DOHH2 (cell line): ENCODE results near the gene METTL16.

Source experiments
- H3F3A ChIP-seq: fragments of 200-600 bp; sonication (generic), shearing (Covaris generic); 2 replicates; pipeline ENCODE4 v1.6.0; 2016; ENCODE audit warnings: antibody characterized with exemption, mild to moderate bottlenecking; ENCODE audit not compliant: control insufficient read depth, insufficient read depth
- H3K27ac ChIP-seq: fragments of 200-600 bp; sonication (generic); 2 replicates; pipeline ENCODE4 v1.5.1; 2014; ENCODE audit warnings: low read depth, mild to moderate bottlenecking, low read length, moderate library complexity
- H3K27me3 ChIP-seq: fragments of 200-600 bp; sonication (generic); 2 replicates; pipeline ENCODE4 v1.6.1; 2014; ENCODE audit warnings: mild to moderate bottlenecking, low read length, mixed read lengths; ENCODE audit not compliant: control insufficient read depth
- H3K36me3 ChIP-seq: fragments of 200-600 bp; sonication (generic); 2 replicates; pipeline ENCODE4 v1.6.1; 2014; ENCODE audit warnings: mild to moderate bottlenecking, low read length, moderate library complexity, mixed read lengths; ENCODE audit not compliant: control insufficient read depth
- H3K4me1 ChIP-seq: fragments of 200-600 bp; sonication (generic); 2 replicates; pipeline ENCODE4 v1.6.1; 2014; ENCODE audit warnings: mild to moderate bottlenecking, low read length, mixed read lengths; ENCODE audit not compliant: control insufficient read depth
- H3K4me2 ChIP-seq: fragments of 200-600 bp; sonication (generic); 2 replicates; pipeline ENCODE4 v1.6.0; 2014; ENCODE audit warnings: mild to moderate bottlenecking, low read length, moderate library complexity
- H3K4me3 ChIP-seq: fragments of 200-600 bp; sonication (generic); 2 replicates; pipeline ENCODE4 v1.5.1; 2014; ENCODE audit warnings: mild to moderate bottlenecking, low read length, mixed read lengths
- H3K79me2 ChIP-seq: fragments of 200-600 bp; sonication (generic); 2 replicates; pipeline ENCODE4 v1.6.1; 2014; ENCODE audit warnings: mild to moderate bottlenecking, low read length, mixed read lengths; ENCODE audit not compliant: control insufficient read depth
- H3K9me2 ChIP-seq: fragments of 200-600 bp; sonication (generic); replicated peaks from 2 replicates; pipeline ENCODE4 v1.6.1; 2014; ENCODE audit warnings: mild to moderate bottlenecking, low read length, mixed read lengths; ENCODE audit not compliant: control insufficient read depth
- H3K9me3 ChIP-seq: fragments of 200-600 bp; sonication (generic); 2 replicates; pipeline ENCODE4 v1.6.1; 2014; ENCODE audit warnings: antibody characterized with exemption, low read length, mixed read lengths; ENCODE audit not compliant: control insufficient read depth, insufficient read depth
- H4K20me1 ChIP-seq: fragments of 200-600 bp; sonication (generic); 2 replicates; pipeline ENCODE4 v1.6.0; 2014; ENCODE audit warnings: low read depth, mild to moderate bottlenecking, antibody characterized with exemption, low read length, moderate library complexity; ENCODE audit not compliant: control insufficient read depth, insufficient read depth
- EZH2phosphoT487 ChIP-seq: fragments of 200-600 bp; sonication (generic); IDR thresholded peaks from 2 replicates; pipeline ENCODE4 v1.6.1; 2017; ENCODE audit warnings: borderline replicate concordance, mild to moderate bottlenecking, antibody characterized with exemption, low read length, moderate library complexity, mixed read lengths
- TF ChIP-seq, protein P1 (sequence below): fragments of 200-600 bp; sonication (generic); IDR thresholded peaks from one replicate; pipeline ENCODE4 v1.5.1; 2014; ENCODE audit warnings: antibody characterized with exemption, mild to moderate bottlenecking, low read depth, low read length; ENCODE audit not compliant: poor library complexity, severe bottlenecking

Gene METTL16

GRCh38 chr17:2383628-2384167, 128.0 kb downstream of the METTL16 start:
- Histone ChIP-seq H3K27me3 (no peaks in the 10 kb centered on the region), H3F3A (peaks cover 3% of the 10 kb centered on the region; the same call in 1 of the 2 replicates), H3K79me2 (no peaks in the 10 kb centered on the region), H3K27ac (no peak overlapping the region), H3K36me3 (peaks cover 8% of the 10 kb centered on the region; the same call in 1 of the 2 replicates), H3K4me1 (peaks cover 4% of the 10 kb centered on the region), H3K4me3 (no peak overlapping the region), H3K9me2 (no peaks in the 10 kb centered on the region), H4K20me1 (no peaks in the 10 kb centered on the region), H3K4me2 (no peak overlapping the region), H3K9me3 (no peaks in the 10 kb centered on the region)
- TF ChIP-seq, protein P1, sequence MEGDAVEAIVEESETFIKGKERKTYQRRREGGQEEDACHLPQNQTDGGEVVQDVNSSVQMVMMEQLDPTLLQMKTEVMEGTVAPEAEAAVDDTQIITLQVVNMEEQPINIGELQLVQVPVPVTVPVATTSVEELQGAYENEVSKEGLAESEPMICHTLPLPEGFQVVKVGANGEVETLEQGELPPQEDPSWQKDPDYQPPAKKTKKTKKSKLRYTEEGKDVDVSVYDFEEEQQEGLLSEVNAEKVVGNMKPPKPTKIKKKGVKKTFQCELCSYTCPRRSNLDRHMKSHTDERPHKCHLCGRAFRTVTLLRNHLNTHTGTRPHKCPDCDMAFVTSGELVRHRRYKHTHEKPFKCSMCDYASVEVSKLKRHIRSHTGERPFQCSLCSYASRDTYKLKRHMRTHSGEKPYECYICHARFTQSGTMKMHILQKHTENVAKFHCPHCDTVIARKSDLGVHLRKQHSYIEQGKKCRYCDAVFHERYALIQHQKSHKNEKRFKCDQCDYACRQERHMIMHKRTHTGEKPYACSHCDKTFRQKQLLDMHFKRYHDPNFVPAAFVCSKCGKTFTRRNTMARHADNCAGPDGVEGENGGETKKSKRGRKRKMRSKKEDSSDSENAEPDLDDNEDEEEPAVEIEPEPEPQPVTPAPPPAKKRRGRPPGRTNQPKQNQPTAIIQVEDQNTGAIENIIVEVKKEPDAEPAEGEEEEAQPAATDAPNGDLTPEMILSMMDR = no peak
- TF ChIP-seq EZH2phosphoT487 = no peak

DNA sequence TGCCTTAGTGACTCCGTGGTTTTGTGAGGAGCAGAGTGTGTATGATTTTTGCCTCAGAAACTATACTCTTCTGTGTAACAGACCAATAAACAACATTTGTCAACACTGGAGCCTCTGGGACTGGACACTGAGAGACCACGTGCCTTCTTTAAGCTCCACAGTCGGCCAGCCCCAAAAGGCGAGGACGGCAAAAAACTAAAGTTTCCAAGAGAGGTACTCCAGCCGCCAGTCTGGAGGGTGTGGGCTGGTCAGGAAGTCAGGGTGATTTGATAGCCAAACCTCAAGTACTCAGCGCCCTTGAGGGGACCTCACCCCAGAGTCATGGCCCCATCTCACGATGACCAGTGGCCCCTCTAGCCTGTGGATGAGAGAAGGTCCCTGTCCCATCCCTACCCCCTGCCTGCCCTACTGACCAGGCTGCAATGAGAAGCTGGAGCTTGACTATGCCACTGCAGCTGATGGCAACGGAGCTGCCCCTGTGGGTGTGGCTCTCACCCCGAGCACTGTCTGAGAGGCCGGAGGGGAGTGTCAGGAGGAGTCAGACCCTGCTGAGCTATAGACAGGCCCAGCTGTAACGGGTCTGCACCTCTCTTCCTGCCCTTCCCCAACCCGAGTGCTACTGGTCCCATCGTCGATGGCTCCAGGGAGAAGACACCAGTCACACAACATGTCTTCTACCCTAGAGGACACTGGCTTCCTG, 130.6 kb downstream of the METTL16 start:
- Histone ChIP-seq H3K27me3 (no peaks in the 10 kb centered on the region), H3K79me2 (no peaks in the 10 kb centered on the region), H3K9me3 (no peaks in the 10 kb centered on the region), H3K4me3 (no peak overlapping the region), H3K4me2 (no peak overlapping the region), H3K36me3 (peaks cover 5% of the 10 kb centered on the region; the same call in 1 of the 2 replicates), H3K27ac (no peak overlapping the region), H4K20me1 (no peaks in the 10 kb centered on the region), H3K9me2 (no peaks in the 10 kb centered on the region), H3F3A (peaks cover 3% of the 10 kb centered on the region; the same call in 1 of the 2 replicates), H3K4me1 (peaks cover 4% of the 10 kb centered on the region)
- no peak for TF ChIP-seq EZH2phosphoT487
- TF ChIP-seq, protein P1 = no peak

GRCh38 chr17:2380226-2380922, 131.3 kb downstream of the METTL16 start:
- Histone ChIP-seq H3K4me1 (peaks cover 4% of the 10 kb centered on the region), H3K79me2 (no peaks in the 10 kb centered on the region), H3K36me3 (peaks cover 5% of the 10 kb centered on the region; the same call in 1 of the 2 replicates), H3K9me2 (no peaks in the 10 kb centered on the region), H3K27ac (no peak overlapping the region), H4K20me1 (no peaks in the 10 kb centered on the region), H3K4me2 (no peak overlapping the region), H3K4me3 (no peak overlapping the region), H3F3A (peaks cover 3% of the 10 kb centered on the region; the same call in 1 of the 2 replicates), H3K27me3 (no peaks in the 10 kb centered on the region), H3K9me3 (no peaks in the 10 kb centered on the region)
- no peak for TF ChIP-seq EZH2phosphoT487
- TF ChIP-seq, protein P1 = no peak
